ENCODE results near the gene ISG15.

ISG15 gene

DNA sequence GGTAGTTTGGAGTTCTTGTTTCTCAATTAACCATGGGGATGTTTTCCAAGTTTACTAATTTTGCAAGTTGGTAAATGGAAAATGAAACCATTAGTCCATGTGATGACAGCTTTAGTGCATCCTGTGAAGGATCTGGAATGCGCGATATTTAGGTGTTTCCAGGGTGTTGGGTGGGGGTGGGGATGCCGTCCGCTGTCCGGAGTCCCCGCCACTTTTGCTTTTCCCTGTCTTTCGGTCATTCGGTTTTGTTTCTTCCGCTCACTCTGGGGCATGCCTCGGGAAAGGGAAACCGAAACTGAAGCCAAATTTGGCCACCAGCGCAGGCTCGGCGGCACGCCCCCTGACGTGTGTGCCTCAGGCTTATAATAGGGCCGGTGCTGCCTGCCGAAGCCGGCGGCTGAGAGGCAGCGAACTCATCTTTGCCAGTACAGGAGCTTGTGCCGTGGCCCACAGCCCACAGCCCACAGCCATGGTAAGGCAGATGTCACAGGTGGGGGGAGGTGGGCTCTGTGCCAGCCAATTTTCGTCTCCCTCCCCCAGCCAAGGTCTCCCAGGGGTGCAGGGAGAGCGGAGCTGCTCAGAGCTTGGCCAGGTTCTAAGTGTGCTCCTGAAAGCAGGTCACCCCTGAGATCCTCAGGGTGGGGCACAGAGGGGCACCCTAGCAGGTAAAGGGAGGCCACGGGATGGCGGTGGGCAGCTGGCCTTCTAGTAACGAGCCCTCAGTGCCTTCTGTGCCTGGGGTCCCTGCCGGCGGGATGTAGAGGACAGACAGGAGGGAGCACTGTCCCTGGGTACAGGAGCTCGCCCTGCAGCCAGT lies at the start of gene ISG15:
ISG15 (plus strand) TSS at position 393 of the 817 bp plus-strand sequence; CDS start at position 470, 77 bp downstream.
- DNase-seq (ENCODE audit: low spot score): peak; percentile 90

- no peak for DNase-seq (ENCODE audit: low spot score)
Observed at GRCh38 chr1:963746-964525, 49.4 kb upstream of the ISG15 start.

GRCh38 chr1:964691-965525 lies 48.4 kb upstream of the ISG15 start:
- no peak for DNase-seq (ENCODE audit: low spot score)

DNA sequence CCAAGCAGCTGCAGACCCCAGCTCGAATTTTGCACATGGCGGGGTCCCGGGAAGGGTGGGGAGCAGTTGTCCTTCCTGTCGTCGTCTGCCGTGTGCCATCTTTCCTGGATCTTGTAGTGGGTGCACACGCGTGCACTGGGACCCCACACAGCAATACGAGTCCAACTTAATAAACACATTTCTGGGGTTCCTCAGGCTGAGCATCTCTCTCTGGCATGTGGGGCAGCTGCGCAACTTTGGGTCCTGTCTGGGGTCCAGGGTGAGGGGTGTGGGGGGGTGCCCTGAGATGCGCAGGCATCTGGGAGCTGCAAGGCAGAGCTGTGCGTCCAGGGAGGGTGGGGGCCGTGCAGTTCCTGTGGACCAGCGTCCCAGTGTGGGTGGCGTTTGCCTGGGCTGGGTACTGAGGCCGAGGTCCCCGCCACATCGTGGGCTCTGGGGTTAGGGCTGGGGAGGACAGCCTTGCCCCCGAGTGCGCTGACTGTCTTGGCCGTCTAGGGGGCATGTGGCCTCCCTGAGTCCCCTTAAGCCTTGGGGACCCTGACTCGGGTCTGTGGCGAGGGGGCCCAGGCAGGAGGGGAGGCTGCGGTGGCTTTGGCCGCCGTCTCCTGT lies 47.7 kb upstream of the ISG15 start:
- DNase-seq (ENCODE audit: low spot score): no peak

DNA sequence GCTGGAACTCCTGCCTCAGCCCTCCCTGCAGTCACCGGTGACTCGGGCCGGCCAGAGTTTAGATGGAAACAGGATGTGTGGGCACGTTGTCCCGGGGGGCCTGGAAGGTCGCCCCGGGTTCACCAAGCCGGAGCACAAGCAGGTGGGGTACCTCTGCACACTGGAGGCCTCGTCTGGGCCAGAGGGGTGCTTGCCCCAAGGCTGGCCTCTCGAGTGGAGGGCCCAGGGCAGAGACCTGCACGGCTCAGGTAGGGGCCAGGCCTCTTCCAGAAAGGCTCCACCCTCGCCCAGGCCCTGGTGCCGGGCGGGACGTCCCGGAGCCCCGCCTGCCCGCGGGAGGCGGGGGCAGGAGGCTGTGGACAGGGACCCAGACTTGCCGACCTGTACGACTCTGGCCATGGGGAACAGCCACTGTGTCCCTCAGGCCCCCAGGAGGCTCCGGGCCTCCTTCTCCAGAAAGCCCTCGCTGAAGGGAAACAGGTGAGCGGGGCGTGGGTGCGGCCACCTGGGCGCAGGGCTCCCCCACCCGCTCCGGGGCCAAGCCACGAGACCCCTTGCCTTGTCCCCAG lies 47.1 kb upstream of the ISG15 start, which contains the start of gene PLEKHN1:
PLEKHN1 (plus strand) TSS at position 348 of the 569 bp plus-strand sequence; CDS start at position 398, 50 bp downstream.
- DNase-seq (ENCODE audit: low spot score): no peak

DNA sequence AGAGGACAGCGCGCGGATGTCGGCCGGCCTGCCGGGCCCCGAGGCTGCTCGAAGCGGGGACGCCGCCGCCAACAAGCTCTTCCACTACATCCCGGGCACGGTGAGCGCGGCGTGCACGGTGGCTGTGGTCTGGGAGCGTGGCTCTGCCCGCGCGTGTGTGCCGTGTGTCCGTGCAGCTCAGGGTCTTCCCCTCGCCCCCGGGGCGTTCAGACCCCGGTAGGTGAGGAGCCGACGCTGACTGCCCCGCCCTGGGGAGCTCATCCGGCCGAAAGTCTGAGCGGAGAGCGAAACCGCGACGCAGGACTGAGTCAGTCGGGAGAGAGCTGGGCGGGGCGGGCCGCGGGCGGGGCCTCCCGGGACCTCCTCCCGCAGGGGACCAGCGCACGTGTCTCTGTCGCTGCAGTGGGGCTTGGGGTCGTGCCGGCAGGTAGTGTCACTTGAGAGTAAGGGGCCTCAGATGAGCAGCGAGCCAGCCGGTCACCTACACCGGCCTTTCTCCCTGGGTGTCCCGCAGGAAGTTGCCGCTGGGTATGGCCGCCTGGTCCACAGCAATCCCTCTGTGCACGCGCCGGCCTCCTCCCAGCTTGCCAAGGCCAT lies 46.5 kb upstream of the ISG15 start:
- DNase-seq (ENCODE audit: low spot score): peak; percentile 85

DNA sequence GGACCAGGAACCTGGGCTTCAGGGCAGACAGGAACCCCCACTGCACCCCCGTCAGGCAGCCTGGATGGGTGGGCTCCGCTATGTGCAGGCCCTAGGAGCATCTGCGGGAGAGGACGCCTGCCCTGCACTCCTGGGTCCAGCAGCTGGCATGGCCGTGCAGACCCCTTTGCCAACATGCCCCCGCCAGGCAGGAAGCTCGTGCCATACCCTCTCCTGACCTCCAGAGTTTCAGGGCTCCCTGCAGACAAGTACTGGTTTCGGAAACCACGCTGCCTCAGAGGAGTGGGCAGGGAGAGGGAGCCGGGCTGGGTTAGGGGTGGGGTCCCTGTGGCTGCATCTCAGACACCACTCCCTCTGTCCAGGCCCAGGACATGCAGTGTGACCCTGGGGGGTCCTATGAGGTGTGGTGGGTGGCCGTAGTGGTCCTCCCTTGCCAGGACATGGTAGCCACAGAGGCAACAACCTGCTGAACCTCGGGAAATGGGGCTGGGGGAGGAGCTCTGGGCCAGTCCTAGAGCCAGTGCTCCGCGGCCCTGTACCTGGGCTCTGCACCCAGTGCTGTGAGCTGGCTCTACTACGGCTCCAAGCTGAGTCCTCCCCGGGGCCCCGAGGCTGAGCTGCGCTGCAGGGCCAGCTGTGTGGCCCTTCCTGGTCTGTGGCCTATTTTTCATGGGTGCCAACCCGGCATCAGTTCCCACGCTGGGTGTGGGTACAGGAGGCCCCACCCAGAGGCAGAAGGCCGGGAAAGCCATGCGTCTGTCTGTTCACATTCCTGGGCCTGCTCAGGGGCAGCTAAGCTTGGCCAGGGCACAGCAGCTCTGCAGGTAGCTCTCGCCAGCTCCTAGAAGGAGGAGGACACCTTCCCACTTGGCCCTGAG lies 45.6 kb upstream of the ISG15 start:
- DNase-seq (ENCODE audit: low spot score): no peak

GRCh38 chr1:969260-969855 lies 43.9 kb upstream of the ISG15 start:
- DNase-seq (ENCODE audit: low spot score): no peak

GRCh38 chr1:970242-970972 lies 42.9 kb upstream of the ISG15 start:
- DNase-seq (ENCODE audit: low spot score): no peak

DNA sequence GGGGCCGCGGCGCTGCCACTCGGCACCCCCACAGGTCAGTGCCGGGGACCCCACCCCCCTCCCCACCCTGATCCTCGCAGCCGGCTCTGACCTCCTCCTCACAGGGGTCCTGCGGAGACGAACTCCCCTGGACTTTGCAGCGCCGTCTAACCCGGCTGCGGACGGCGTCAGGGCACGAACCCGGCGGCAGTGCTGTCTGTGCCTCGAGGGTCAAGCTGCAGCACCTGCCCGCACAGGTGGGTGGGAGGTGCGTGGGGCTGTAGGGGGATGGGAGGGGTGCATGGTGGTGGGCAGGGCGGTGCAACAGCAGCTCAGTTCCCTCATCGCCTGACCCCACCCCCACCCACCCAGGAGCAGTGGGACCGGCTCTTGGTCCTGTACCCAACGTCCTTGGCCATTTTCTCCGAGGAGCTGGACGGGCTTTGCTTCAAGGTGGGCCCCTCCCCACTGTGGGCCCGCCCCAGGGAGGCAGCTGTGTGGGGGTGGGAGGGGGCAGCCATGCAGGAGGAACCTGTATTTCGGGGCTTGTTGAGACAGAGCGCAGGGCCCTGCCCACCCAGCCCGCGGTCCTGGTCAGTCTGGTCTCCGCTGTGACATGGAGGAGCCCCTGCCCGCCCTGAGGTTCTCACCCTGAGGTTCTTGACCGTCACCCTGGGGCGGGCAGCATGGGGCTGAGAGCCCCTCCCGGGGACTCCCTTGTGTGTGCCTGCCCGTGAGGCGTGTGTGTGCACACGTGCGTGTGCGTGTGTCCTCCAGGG lies 42.1 kb upstream of the ISG15 start:
- no peak for DNase-seq (ENCODE audit: low spot score)

GRCh38 chr1:971751-972506 lies 41.4 kb upstream of the ISG15 start:
- DNase-seq (ENCODE audit: low spot score): no peak

GRCh38 chr1:972726-973458 lies 40.4 kb upstream of the ISG15 start:
- no peak for DNase-seq (ENCODE audit: low spot score)

DNA sequence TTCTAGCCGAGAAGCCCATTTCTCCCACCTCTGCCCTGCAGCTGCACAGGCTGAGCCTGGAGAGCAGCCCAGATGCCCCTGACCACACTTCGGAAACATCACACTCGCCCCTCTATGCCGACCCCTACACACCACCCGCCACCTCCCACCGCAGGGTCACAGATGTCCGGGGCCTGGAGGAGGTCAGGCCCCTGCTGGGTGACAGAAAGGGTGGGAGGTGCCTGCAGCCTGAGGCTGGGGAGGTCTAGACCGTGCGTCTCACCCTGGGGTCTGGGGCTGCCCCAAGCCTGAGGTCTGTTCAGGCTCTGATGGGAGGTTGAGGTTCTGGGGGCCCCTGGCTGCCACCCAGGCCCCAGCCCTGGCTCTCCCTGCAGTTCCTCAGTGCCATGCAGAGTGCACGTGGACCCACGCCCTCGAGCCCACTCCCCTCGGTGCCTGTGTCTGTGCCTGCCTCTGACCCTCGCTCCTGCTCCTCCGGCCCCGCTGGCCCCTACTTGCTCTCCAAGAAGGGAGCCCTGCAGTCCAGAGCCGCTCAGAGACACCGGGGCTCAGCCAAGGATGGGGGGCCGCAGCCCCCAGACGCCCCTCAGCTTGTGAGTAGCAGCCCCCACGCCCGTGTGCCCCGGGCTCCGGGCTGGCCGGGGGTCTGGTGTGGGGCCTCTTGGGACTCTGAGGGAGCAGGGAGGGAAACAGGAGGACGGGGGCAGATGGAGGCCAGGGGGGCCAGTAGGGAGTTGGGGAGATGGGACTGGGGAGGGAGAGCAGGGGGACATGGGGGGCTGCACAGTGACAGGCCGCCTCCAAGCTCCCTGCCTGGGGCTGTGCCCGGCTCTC lies 39.6 kb upstream of the ISG15 start:
- no peak for DNase-seq (ENCODE audit: low spot score)

- no peak for DNase-seq (ENCODE audit: low spot score)
Observed at GRCh38 chr1:974293-974640, 39.0 kb upstream of the ISG15 start.

DNA sequence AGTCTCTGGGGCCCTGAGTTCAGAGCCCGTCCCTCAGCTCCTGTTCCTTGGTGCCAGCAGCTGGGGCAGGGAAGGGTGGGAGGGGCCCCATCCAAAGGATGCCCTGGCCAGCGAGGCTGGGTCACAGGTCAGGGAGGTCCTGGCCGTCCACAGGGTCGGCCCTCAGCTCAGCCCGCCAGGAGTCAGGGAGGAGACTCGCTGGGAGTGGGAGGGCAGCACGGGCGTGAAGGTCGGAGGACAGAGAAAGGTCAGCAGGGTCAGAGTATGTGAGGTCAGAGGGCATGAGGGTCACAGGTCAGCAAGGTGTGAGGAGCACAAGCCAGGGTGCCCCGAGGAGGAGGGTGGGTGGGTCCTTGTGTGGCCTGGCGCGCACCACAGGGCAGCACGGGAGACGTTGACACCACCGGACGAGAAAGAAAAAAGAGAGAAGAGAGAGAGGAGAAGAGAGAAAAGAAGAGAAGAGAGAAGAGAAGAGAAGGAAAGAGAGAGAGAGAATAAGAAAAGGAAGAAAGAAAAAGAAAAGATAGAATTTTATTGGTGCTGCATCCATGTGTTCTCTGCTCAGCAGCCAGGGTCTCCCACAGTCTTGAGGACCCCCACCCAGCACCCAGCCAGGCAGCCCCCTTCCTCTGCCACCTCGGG lies 38.5 kb upstream of the ISG15 start:
- no peak for DNase-seq (ENCODE audit: low spot score)

All from activated CD4-positive, alpha-beta T cell treated with anti-CD3 and anti-CD28 coated beads, Interleukin-2, Interleukin-4, amounts not matched to agents 100 ng/mL and 50 ng/mL, durations not matched to agents 16 hours and 8 hours (primary cell).